Loucy (cell line): ENCODE results near the gene SNCA.

Experiments used
- CTCF ChIP-seq: fragments of 200-600 bp; sonication (generic); conservative IDR thresholded peaks from 2 replicates; pipeline ENCODE4 v1.5.1; 2014; ENCODE audit warnings: mild to moderate bottlenecking, antibody characterized with exemption, low read length
- EZH2phosphoT487 ChIP-seq: fragments of 200-600 bp; IDR thresholded peaks from 2 replicates; pipeline ENCODE4 v1.6.1; 2018; ENCODE audit warnings: antibody characterized with exemption, mild to moderate bottlenecking, moderate library complexity, borderline replicate concordance

DNA sequence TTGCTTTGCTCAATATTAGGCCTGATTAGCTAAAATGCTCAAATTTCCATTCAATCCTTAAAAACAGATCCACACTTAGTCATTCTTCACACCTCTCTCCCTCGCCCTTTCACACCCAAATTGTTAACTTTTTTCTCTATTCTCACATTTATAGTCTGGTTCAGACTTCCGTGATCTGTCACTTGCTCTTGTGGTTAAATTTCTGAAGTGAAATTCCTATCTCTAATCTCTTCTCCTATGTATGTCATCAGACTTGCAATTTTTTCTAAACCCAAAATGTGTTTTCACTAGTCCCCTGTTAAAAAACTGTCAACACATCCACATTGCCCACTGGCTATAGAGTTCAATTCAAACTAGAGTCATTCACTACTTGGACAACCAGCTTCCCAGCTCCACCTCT, 63.2 kb downstream of the SNCA start:
- TF ChIP-seq CTCF (no peak), EZH2phosphoT487 (no peak)
